Caki2 (cell line): Measurements from ENCODE around the gene DNAH5. TPM values are rescaled to one million over a fixed set of nuclear protein-coding genes. Genes with fewer than 3 reads are reported as not detected.

Source experiments
- DNase-seq: peaks from one replicate; pipeline ENCODE4 v3.0.0-alpha.2; 2015; ENCODE audit warnings: low read depth
- in situ Hi-C: cut with HindIII; loops from 2 replicates; pipeline ENCODE4 v1.10.0; 2016; ENCODE audit warnings: low sequenced_read_pairs, low pct_unique_long_range_greater_than_20kb, mixed read lengths
- total RNA-seq: library from RNA; depleted of rRNA; stranded (reverse); fragments of >200 nt; shearing (Covaris generic); gene quantifications from 2 replicates; pipeline ENCODE4 v1.2.3, GENCODE V29; 2014; ENCODE audit warnings: low replicate concordance; rRNA removed

The DNAH5 gene
- total RNA-seq, 1 experiment from 2014 or later, result 4.6 TPM

DNA sequence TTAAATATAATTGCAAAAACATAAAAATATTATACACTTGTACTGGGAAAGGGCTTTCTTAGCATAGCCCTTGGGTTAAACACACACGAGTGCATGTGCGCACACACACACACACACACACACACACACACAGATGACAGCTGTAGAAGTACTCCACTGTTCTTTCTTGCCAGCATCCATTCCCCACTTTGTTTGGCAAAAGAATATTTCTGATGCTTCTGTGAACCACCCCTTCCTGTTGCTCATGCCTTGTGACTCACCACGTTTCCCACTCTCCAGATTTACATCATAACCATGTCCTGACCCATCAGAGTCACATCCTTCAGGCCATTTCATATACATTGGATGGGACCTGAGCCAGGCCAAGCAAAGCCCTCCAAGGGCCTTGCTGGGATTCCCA lies 280.1 kb downstream of the DNAH5 start:
- DNase-seq, result peak; percentile 16
- in situ Hi-C loops, result no loop called here

DNA sequence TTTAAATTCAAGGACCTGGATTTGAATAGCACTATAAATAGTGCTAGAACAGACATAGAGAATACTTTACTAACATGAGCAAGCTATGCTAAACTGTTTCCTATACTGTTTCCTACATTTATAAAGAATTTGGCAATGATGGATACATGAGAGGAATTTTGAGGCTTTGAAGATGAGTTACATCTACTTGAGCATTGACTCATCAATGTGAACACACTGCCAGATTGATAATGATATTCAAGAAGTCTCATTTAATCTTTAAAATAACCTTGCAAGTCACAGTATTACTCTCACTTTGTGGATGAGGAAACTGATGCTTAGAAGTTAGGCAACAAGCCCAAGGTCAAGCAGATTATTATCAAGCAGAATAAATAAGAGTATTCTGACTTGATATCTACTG lies 281.9 kb downstream of the DNAH5 start:
- in situ Hi-C loops, result no loop called here
- DNase-seq, result no peak

DNA sequence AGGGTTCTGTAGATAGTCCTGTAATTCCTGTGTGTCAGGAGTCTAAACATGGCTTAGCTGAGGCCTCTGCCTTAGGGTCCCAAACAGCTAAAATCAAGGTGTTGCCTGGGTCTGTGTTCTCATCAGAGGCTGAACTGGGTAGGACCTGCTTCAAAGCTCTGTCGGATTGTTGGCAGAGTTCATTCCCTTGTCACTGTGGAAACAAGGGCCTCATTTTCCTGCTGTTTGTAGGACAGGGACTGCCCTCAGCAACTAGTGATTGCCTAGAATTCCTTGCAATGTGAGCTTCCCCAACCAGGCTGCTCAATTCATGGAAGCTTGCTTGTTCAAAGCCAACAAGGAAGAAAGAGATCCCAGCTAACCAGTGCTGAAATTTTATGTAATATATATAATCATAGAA lies 283.2 kb downstream of the DNAH5 start:
- in situ Hi-C loops, result no loop called here
- DNase-seq, result no peak

DNA sequence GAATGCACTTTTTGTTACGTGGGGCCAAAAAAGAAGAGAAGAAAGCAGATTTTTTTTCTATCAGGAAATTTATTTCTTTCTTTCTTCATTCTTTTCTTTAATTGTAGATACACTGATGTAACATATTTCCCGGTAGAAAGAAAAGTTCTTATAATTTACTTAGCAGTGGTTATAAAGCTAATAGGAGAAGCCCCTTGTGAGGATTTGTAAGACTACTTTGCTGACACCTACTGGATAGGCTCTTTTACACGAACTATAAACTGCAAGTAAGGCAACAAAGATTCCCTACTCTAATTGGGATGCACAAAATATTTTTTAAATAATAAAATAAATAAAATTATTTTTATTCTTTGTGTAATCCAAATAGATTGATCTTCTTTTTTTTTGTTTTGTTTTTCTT lies 284.4 kb downstream of the DNAH5 start:
- in situ Hi-C loops, result no loop called here
- DNase-seq, result no peak

DNA sequence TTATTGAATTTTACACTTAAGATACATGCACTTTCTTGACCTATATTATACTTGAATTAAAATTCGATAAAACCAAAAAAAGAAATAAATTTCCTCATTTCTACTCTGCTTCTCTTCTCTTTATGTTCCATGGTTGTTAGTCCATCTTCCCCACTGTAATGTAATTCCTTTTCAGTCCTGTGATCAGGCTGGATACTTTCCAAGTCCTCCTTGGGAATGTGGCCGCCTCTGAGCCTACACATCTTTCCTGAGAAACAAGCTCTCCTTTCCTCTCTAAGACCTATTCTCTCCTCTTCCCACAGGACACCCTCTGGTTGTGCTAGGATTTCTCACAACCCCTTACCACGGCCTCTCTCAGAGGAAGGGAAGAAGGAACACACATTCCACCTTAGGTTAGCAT lies 285.1 kb downstream of the DNAH5 start:
- no peak for DNase-seq
- in situ Hi-C loops, result no loop called here

DNA sequence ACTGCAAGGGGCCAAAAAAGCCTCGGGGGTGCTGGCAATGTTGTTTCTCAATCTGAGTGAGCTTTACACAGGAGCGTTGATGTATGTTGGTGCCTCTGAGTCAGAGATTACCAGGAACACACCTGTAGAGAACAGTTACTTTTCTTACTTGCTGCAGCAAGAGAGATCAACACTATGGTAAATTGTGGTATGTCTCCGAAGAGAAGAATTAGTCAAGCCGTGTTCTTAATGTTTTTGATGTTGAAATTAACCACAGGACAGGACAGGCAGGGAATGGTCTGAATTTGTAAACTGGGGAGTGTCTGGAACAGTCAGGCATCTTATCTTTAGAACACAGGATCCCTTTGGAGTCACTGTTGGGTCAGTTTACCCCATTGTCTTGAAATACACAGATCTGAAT lies 285.7 kb downstream of the DNAH5 start:
- in situ Hi-C loops, result no loop called here
- no peak for DNase-seq

DNA sequence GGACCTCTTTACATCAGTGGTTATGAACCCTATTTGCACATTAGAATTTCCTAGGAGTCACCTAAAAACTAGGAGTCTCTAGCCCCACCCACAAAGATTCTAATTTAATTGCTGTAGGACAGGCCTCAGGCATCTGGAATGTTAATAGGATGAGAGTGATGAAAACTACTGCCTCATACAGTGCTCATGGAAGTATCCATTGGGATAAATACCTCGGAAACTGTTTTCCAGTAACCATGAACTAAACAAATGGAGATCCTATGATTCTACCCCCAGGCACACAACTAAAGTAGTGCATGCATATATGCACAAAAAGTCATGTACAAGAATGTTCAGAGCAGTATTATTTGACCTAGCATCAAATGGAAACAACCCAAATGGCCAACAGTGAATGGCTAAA lies 286.3 kb downstream of the DNAH5 start:
- no peak for DNase-seq
- in situ Hi-C loops, result no loop called here

DNA sequence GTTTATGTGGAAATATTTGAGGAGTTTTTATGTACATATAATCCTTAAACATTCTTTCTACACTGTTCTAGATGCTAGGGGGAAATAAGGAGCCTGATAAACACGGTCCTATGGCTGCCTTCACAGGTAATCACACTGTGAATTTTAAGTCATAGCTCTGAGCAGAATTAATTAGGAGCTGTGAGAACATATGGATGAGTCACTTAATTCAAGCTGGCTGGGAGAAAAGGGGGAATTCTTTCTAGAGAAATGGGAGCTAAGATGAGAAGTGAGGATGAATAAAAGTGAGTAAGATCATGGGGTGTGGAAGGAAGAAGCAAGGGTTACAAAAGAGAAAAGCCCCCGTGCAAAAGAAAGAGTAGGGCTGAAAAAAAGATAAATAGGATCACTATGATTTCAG lies 290.8 kb downstream of the DNAH5 start:
- in situ Hi-C loops, result no loop called here
- no peak for DNase-seq

DNA sequence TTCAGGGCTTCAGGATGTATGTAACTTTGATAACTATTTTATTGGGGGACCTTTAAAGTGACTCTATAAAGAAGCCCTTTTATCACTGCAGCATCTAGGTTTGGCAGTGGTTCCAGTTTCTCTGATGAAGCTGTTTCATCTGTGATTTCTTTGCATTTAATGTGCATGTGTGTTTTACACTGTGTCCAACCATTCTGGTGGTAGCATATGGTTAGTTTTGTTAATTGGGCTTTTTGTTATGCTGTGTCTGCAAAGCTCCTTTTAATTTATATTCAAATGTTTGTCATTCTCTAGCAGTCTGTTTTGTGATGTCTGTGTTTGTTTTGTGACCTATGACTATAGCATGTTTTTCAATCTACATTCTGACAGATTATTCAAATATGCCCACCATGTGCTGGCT lies 294.8 kb downstream of the DNAH5 start:
- in situ Hi-C loops, result no loop called here
- no peak for DNase-seq

DNA sequence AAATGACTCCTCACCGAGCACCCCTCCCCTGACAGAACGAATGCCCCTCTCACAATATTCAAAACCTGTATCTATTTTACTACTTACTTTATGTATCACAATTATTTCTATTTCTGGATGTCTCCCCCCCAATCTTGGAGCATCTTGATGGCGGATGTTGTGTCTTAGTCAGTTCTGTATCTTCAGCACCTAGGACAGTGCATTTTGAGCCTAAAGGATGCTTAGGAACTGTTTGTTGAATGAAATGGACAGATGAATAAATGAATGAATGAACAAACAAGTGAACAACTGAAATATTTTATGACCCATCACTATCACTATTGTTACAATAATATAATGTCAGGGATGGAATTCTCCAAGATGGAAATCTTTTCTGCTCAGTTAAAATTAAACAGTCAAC lies 295.7 kb downstream of the DNAH5 start:
- in situ Hi-C loops, result no loop called here
- no peak for DNase-seq

DNA sequence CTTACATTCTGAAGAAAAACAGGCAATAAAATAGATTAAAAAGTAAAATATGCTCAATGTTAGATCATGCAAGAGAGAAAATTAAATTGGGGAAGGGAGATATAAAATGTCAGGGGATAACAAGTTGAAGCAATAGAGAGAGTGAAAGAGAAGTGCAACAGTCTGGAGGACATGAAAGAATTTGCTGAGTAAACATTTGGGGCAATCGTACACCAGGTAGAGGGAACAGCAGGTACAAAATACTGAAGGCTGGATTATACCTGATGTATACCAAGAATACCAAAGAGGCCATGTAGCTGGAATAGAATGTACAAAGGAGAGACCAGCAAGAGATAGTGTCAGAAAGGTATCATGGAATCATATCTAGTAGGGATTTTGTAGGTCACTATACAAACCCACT lies 300.8 kb downstream of the DNAH5 start:
- DNase-seq, result no peak
- in situ Hi-C loops, result no loop called here

DNA sequence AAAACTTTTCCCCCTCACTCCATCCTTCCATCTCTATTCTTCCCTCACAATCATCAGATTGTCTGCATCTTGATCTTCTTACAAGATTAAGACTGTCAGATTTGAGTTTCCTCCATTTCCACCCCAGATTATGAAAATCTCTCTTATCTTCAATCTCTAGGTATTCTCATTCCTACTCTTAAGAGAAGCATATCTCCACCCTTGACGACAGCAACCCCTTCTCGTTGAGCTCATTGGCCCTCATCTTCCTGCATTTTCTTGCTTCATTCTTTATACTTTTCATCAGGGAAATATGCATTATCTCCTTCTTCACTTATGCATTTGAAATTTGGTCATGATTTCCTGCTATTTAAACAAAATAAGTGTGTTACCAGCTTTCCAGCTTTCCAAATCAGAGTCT lies 301.3 kb downstream of the DNAH5 start:
- in situ Hi-C loops, result no loop called here
- DNase-seq, result no peak

Other genes with a start within 250 kb of the DNAH5 start
- gene TRIO, start 198.7 kb upstream of the DNAH5 start, total RNA-seq, result 52.3 and 97.6 TPM in 2 replicates